NAMALWA (cell line): ENCODE measurements around the gene AGT.

Source experiments
- DNase-seq: peaks from one replicate; pipeline ENCODE4 v3.0.0-alpha.2; 2015; ENCODE audit warnings: low spot score

The AGT gene

DNA sequence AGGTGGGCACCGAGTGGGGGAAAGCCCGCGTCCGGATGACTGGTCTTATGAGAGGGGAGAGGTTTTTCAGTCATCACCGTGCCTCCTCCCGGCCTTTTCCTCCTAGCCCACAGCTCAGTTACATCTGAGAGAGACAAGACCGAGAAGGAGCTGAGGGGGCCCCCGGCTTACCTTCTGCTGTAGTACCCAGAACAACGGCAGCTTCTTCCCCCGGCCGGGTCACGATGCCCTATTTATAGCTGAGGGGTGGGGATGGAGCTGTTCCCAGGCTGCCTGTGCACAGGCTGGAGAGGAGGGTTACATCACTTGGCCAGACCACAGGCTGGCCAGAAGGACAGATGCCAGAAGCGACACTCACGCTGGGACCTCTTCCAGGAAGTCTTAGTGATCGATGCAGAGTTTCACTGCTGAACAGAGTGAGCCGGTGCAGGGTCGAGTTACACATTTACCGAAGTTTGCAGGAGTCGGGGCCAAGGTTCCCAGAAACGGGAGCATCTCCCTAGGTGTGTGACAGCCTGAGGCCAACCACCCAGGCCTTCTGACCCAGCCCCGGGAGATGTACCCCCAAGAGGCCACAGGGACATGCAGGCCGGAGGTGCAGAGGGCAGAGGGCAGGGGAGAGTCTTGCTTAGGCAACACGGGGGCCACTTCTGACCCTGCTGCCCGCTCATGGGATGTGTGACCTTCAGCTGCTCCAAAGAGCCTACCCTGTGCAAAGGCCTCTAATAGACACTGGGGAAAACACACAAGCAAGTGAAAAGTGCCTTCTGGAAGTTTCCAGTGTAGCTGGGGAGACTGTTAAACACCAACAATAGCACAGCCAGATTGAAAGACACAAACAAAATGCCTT lies at the start of gene AGT:
AGT (minus strand) TSS at position 208 of the 850 bp plus-strand sequence. CDS start 3,299 bp downstream, outside the sequence.
- no peak for DNase-seq

DNA sequence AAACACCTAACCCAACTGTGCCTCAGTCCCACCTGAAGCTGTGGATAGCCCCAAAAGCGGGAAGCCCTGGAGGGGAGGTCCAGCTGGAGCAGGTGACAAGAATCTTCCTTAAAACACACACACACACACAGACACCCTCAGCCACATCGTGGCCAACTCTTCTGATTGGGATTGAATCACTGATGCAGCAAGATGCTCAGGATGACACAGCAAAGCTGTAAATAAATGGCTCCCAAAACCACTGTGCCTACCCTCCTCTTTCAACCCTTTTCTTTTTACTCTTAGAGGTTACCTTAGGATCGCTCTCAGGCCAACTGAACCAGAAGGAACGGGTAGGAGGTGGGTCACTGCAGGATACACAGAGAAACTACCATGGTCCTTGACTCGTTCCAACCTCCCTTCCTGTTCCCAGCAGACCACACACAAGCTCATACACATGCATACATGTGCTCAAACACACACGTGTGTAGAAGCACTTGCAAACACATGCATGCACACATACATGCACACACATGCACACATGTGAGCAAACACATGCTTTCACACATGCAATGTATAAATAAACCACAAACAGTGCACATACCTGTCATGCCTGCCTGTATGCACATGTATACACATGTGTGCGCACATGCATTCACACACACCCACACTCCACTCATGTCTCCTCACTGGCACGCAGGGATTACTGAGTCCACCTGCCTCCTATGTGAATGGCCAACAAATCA lies 47.7 kb upstream of the AGT start:
- no peak for DNase-seq

DNA sequence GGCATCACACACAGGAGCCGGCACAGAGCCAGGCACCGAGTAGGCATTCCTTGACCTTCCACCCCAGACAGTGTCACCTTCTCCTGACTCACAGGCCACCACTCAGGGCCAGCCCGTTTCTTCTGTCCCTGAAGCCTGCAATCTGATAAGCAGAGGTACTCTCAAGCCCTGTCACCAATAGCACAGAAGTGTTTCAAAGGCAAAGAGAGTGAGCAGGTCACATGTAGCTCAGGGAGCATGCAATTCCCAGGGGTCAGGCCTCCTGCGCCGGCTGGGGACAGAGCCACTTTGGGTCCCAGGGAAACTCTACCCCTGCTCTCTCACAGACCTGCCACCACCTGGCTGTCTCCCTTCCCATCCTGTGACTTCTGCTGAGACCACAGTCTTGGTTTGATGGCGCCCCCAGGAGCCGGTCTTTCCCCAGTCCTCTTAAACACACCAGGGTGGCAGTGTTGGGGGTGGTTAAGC lies 46.5 kb upstream of the AGT start:
- DNase-seq, result no peak

DNA sequence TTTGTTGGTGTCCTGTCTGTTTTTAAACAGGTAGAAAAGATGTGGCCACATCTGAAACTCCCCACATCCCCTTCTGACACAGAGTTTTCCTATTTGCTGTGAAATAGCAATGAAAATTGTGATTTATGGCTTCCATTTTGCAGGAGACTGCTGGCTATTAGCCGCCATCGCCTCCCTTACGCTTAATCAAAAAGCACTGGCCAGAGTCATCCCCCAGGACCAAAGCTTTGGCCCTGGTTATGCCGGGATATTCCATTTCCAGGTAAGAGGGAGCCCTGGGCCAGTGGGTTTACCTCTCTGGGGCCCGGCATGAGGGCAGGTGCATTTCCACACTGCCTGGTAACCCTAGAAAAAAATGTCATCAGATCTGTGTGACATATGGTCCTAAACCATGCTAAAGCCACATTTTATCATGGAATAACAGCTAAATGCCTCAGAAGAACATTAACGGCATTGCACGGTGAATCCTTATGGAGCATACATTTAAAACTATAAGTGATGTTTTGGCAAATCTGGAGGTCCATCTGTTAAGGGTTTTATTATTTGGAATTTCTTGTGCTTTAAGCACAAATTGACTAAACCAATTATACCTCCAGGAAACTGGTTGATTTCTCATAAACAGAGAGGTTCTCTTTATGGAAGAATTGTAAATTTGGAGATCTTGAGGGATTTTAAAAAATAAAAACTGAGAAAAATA lies 45.6 kb upstream of the AGT start:
- no peak for DNase-seq

DNA sequence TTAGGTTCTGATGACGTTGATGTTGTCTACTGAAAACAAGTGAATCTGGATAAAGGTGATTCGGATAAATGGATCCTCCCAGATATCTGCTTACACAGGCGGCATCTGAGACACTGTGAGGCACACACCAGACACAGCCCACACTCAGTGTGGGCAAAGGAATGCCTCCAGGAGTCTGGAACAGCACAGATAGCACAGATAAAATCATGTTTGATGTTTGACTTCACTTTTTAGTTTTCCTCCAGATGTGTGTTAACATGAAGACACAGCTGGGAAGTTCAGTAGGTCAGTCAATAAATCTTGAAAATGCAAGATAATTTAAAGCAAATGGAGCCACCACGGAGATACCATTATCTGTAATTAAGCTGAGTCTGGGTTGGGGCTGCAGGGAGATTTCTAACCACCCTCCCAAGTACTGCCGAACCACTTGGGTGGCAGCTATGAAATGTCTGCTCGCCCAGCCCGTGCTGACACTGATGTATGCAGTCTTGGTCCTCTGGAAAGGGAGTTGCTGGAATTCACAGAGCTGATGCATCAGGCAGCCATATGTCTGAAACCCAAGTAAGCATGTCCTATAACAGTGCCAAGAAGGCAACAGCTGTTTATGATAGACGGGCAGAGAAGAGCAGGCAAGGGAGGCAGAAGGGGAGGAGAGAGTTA lies 44.9 kb upstream of the AGT start:
- DNase-seq, result no peak

DNA sequence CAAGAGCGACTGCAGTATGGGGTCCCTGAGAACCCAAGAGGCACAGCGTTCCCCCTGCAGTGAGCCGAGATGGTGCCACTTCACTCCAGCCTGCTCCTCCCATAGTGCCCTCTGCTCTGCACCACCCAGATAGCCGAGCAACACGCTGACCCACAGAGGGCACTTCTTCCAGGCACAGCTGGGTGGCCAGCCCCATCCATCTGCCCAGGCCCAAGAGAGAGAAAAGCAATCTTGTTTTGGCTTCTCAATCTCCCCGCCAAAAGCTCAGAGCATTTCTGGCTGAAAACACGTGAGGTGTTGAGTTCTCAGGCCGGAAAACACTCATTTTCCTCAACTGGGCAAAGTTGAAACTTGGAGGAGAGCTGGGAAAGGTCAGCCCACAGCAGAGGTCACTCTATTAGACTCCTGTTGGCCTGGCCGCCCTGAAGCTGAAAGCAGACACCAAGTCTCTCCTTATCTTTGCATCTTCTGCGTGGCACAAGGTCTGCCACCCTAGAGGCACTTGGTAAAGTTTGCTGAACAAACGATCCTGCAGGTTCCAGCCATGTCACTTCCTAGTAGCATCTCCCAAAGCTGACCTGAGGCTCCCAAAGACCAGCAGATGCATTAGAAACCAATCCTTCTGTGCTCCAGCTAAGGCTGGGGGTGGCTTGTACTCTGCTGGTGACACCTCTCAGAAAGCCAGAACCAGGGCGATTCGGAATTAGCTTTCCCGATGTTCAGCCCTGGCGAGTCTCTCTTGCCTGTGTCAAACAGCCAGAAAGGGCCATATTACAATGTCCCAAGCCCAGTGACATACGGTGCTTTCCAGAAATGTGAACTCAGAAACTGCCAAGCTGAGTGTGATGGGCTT lies 44.2 kb upstream of the AGT start:
- DNase-seq, result no peak

DNA sequence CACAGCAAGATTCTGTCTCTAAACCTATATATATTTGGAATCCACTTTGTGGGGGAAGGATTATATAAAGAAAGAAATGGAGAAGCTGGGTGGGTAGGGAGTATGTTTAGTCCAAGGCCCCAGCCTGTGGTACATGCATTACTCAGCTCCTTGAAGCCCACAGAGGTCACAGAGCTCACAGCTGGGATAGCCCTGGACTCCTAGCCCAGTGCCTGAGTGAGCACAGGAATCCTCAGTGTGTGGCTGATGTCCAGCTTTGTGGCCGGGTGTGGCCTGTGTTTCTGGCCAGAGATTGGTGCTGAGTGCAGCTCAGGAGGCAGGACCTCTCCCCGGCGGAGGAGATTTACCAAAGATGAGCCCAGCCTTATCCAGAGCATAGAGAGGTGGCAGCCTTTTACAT lies 40.9 kb upstream of the AGT start:
- DNase-seq, result no peak

DNA sequence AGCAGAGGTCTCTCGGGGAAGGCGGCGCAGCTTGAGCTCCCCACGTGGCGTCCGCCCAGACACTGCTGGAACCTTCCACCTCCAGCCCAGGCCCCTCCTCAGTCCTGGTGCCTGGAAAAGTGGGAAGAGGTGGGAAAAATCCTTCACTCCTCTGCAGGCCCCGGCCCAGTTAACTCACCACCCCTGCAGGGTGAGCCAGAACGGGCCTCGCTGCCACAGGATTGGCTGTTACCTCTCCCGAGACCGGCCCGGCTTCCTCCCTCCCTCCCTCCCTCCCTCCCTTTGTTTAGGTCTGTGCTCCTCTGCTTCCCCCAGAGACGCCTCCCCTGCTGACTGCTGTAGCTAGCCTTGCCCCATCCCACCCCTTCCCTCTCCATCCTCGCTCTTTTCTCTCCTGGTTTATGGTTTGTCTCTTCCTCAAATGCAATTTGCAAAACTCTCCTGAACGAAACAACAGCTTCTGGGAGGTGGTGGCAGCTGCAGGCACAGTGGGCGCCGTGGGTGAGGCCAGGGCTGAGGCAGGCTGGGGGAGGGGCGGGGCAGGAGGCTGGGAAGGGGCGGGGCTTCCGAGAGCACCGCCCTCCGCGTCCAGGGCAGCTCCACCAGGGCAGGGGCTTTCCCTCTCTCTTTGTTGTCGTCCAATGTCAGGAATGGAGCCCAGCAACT lies 39.8 kb upstream of the AGT start:
- peak; percentile 40 for DNase-seq

DNA sequence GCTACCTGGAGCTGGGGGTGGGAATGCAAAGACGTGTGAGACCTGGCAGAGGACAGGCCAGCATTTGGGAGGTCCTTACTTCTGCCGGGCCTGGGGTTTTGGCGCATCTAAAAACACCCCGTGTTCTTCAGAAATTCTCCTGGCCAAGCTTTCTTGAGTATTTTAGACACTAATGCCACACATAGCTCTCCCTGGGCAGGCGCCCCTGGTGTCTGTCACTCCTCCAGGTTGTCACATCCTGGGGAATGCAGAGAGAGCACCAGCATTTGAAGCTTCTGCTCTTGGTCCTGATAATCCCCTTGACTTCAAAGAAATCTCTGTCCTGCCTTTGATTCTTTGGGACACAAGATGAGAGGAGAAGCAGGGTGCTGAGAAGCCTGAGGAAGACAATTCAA lies 39.3 kb upstream of the AGT start:
- no peak for DNase-seq

DNA sequence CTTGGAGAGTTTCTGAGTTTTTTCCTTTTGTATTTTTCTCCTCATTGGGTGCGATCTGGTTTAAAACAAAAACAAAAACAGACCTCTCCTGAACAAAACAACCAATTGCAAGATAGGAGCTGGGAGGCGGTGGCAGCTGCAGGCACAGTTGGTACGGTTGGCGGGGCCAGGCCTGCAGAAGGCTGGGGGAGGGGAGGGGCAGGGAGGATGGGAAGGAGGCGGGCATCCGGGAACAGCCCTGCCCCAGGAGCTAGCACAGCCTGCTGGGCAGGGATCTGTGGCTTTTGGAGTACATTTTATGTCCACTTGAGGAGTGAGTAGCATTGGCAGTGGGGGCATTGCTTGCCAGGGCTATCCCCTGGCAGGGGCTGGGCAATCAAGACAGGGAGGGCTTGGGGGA lies 38.5 kb upstream of the AGT start:
- DNase-seq, result no peak

DNA sequence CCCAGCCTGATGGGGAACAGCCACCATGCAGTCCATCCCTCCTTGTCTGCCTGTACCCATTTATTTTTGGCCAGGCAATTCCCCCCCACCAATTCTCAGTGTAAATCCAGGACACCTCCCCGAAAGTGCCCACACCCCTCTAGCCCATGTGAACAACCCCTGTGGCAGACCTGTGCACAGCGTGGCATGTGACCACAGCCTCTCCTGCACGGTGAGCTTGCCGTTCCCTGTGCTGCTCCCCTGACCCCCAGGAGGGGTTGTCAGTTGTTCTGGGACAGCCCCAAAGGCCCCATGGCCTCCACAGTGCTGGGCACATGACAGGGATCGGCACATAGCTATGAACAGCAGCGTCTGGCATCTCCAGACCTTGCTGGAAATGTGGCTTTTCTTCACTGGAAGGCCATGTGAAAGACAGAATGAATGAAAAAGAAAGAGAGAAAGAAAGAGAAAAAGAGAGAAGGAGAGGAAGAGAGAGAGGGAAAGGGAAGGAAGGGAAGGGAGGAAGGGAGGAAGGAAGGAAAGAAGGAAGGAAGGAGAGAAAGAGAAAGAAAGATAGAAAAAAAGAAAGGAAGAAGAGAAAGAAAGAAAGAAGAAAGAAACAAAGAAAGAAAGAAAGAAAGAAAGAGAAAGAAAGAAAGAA lies 37.2 kb upstream of the AGT start:
- DNase-seq, result no peak

DNA sequence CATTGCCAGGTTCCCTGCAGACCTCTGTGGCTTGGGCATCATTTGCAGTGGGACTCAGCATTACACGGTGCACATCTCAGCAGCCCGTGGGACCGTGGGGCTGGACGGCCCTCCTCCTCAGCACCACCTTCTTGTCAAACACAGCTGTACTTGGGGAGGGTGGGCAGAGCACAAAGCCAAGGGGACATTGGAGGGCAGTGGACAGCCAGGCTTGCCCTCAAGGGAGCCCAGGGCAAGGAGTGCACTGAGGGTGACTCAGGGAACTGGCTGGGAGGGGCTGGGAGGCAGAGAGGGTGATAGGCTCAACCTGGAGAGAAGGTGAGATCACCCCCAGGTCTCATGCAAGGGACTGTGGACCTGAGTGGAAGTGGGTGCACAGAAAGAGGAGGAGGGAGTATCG lies 36.7 kb upstream of the AGT start:
- DNase-seq, result no peak

DNA sequence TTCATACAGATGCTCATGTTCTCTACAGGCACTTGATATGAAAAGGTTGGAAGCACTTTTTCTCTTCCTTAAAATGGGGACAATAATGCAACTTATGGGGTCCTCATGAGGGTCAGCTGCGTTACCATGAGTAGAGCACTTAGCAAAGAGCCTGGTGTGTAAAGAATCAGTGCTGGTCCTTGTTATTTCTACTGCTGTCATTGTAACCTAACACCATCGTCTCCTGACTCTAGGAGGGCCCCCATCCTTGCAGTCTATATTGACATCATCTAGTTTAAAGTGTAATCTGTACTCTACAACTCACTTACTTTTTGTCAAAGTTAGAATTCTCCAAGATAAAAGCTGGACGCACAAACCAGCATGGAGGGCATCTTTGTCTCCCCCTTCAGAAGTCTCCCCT lies 35.7 kb upstream of the AGT start:
- no peak for DNase-seq

DNA sequence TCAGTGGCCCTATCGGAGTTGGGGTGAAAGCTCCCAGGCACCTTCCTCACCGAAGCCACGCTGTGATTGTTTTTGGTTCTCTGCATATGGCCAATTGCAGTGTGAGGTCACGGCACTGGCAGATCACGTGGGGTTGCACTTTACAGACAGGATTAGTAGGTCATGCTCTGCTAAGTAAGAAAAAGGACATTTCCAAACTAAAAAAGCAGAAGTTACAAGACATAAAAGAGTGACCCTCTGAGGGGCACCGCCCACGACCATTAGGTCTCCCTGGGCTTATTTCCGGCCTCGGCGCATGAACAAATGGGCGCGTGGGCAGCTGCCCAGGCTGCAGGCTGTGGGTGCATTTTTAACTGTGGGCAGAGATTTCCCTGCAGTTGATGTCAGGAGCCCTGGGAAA lies 35.2 kb upstream of the AGT start:
- peak; percentile 78 for DNase-seq

DNA sequence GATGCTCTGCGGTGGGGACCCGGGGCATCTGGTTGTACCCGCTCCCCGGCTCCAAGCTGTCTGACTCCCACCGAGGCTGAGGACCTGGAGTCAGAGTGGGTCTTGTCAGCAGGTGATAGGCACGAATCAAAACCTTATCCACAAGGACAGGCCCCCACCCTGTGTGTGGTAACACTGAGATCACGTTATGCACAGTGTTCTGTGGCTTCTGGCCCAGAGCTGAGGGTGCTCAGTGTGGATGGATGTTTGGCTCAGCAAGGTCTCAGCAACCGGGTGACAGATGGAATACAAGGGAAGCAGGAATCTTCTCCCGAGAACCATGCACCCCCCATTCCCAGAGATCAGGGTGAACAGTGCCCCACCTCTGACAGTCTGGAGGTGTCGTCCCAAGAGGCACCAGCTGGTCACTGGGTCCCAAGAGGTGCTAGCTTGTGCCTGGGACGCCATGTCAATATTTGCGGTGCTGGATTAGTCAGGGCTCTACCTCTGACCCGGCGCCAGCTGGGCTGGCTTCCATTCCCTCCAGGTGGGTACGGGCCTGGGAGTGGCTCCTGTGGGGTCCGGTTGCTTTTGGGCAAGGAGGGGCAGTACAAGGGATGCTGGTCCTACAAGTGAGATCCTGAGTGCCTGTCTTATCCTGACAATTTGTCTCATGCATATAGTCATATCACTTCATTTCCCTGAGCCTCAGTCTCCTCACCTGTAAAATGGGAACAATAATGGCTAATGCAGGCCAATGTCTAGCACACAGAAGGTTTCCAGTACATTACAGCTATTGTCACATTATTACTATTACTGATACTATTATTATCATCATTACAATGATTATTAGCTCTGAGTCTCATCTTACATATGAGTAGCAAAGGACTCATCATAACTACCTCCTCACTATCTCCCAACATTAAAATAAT lies 34.2 kb upstream of the AGT start:
- no peak for DNase-seq

DNA sequence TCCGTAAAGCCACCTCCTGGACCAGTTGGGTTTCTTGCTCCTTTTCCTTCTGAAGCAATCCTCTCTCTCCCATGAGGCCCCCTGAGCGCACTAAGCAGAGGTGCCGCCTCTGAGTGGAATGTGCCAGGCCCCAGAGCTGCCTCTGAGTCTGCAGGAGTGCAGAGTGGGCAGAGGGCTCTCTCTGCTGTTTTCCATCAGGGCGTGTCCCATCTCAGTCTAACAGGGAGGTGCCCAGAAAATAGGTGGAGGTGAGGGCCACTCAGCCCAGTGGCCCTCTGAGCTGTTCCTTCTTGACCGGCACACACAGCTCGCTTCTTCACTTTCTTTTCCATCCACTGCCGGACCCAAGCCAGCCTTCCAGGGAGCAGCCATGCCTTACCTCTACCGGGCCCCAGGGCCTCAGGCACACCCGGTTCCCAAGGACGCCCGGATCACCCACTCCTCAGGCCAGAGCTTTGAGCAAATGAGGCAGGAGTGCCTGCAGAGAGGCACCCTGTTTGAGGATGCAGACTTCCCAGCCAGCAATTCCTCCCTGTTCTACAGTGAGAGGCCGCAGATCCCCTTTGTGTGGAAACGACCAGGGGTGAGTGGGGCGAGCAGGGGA lies 33.3 kb upstream of the AGT start, which contains the start of gene CAPN9:
CAPN9 (plus strand) TSS at position 262 of the 604 bp plus-strand sequence; CDS start at position 371, 109 bp downstream.
- DNase-seq, result no peak

DNA sequence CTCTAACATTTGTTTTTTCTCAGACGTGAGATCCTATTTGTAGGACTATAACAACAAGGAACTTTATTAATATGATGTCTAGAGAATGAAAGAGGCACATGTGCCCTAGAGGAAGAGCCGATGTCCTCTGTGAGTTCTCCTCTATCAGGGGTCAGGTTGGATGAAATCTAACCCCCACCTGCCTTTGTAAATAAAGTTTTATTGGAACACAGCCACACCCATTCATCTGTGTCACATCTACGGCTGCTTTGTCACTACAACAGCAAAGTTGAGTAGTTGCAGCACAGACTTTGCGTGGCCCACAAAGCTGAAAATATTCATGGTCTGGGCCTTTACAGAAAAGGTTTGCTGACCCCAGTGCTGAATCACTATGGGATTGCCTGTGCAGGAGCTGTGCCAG lies 32.7 kb upstream of the AGT start:
- DNase-seq, result no peak

DNA sequence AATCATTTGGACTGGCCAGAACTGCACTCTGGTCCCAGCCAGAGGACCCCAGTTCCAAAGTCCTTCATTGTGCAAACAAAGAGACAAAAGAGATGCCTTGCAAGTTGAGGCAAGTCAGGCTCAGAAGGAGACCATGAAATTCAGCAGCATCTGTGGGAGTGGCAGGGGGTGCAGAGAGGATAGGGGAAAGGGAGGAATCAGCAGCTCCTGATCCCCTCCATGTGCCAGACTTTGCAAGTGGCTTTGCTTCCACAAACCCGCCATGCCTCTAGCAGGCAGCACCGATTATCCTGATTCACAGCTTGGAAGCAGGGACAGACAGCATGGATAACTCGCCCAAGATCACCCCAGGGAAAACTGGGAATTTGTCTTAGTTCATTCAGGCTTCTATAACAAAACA lies 31.1 kb upstream of the AGT start:
- no peak for DNase-seq

DNA sequence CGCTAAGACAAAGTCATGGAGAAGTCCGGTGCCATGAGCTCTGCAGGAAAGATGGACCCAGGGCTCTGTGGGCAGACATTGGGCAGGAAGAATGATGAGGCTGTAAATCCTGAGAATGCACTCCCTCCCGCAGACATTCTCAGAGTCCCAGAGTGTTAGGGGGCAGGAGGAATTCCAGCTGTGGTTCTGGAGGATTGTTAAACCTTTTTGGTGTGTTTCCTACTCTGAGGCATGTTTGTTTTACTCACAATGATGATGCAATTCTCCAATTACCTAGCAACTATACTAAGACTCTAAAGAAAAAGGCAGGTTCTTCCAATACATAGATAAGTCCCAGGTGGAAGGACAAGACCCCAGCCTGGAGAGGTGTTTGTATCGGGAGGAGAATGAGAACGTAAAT lies 30.5 kb upstream of the AGT start:
- DNase-seq, result no peak
